ENCODE results near the gene CATSPER1. TPM values are rescaled to one million over a fixed set of nuclear protein-coding genes. Genes with fewer than 3 reads are reported as not detected.

Gene CATSPER1
- total and polyA plus RNA-seq, 2 of the 8 experiments (the other 6 are each of a cell fraction or from before 2014, with no cell fraction given), result not detected

GRCh38 chr11:66070604-66071380 lies 44.5 kb upstream of the CATSPER1 start:
- POLR2A ChIA-PET (ENCODE audit: partially characterized antibody), result interaction anchor here (0.9 to 9.7 kb wide), 10 partner anchors 8 to 211 kb away, joined by 3 to 150 read pairs (median 4); partner anchors contain the start of genes GAL3ST3 and SF3B2

More at GRCh38 chr11:66070604-66071380, 44.5 kb upstream of the CATSPER1 start:
- H3K4me3 ChIP-seq (ENCODE audit: extremely low read depth in 1 of 4, insufficient read depth in 2 of 4, low read depth in 3 of 4, low read length in 4 of 4), result peak overlapping the region; percentile 43 to 90 (median 63)
- no peak overlapping the region for H3K23ac ChIP-seq (ENCODE audit: insufficient read length)
- H3K14ac ChIP-seq (ENCODE audit: insufficient read length), result no peak overlapping the region
- no peak overlapping the region for H2BK120ac ChIP-seq (replicated peaks; ENCODE audit: low read depth, low read length)
- no peak overlapping the region for H4K91ac ChIP-seq (replicated peaks; ENCODE audit: insufficient read length, low read length)
- no peak overlapping the region for H2AK5ac ChIP-seq (ENCODE audit: low read depth, low read length)
- no peak overlapping the region for H2BK5ac ChIP-seq (ENCODE audit: low read depth, low read length)
- peak overlapping the region; percentile 13 for H4K5ac ChIP-seq (ENCODE audit: insufficient read length, low read depth, low read length)
- H3K27ac ChIP-seq (ENCODE audit: low read depth, low read length), result no peak overlapping the region
- no peak overlapping the region for H2BK12ac ChIP-seq (ENCODE audit: low read depth, low read length)
- H3K4me2 ChIP-seq (ENCODE audit: insufficient read depth in 1 of 2, low read depth in 2 of 2, low read length in 2 of 2), result peak overlapping the region; percentile 75 to 85
- H3K18ac ChIP-seq (ENCODE audit: extremely low read depth, low read length), result peak overlapping the region; percentile 60; the same call in 1 of the 2 replicates
- peak overlapping the region; percentile 71 for H4K8ac ChIP-seq (ENCODE audit: extremely low read depth, insufficient read depth, low read length)
- H2BK15ac ChIP-seq (ENCODE audit: low read length), result no peak overlapping the region
- H2BK20ac ChIP-seq (ENCODE audit: low read length), result no peak overlapping the region
- no peaks in the 10 kb centered on the region for H3K27me3 ChIP-seq (replicated peaks in 1 of 4; ENCODE audit: control insufficient read depth in 3 of 4, extremely low read depth in 1 of 4, insufficient read depth in 3 of 4, low read length in 3 of 4)
- H4K20me1 ChIP-seq (replicated peaks in 1 of 2; ENCODE audit: control insufficient read depth in 1 of 2, insufficient read depth in 2 of 2, low read length in 2 of 2), result peaks cover 2 to 17% of the 10 kb centered on the region in 2 experiments
- H2AFZ ChIP-seq (ENCODE audit: low read length), result no peak overlapping the region
- H3K79me2 ChIP-seq (ENCODE audit: control insufficient read depth in 1 of 2, insufficient read depth in 2 of 2, low read length in 2 of 2), result peaks cover 0 to 13% of the 10 kb centered on the region in 2 experiments; a peak in 2 of 4 replicates
- H3K36me3 ChIP-seq (ENCODE audit: control insufficient read depth in 2 of 4, insufficient read depth in 4 of 4, low read length in 3 of 4), result peaks cover 6 to 29% (median 23%) of the 10 kb centered on the region in 4 experiments
- CTCF ChIA-PET (ENCODE audit: partially characterized antibody), result interaction anchor here (1.0 to 6.8 kb wide), 5 partner anchors 19 to 64 kb away, joined by 3 to 73 read pairs (median 4); partner anchors contain the start of gene SF3B2
- no peaks in the 10 kb centered on the region; the same call in 1 of the 2 replicates for H3K79me1 ChIP-seq (ENCODE audit: low read depth, low read length)
- TF ChIP-seq CHD1 (IDR thresholded peaks at IDR 0.05; ENCODE audit: low read depth, low read length), result no peak
- TF ChIP-seq TAF7 (optimal IDR thresholded peaks at IDR 0.05; ENCODE audit: borderline replicate concordance, low read depth, low read length), result no peak
- no peak for TF ChIP-seq KDM1A (IDR thresholded peaks at IDR 0.05; ENCODE audit: borderline replicate concordance, low read length)
- no peak for TF ChIP-seq MAFK (IDR thresholded peaks at IDR 0.05; ENCODE audit: low read depth, low read length)
- peak; percentile 87 for TF ChIP-seq KDM4A (IDR thresholded peaks at IDR 0.05; ENCODE audit: low read depth, low read length, severe bottlenecking)
- peak; percentile 16; the same call in 1 of the 2 replicates for TF ChIP-seq PHF8 (conservative IDR thresholded peaks at IDR 0.05; ENCODE audit: low read depth, low read length)
- TF ChIP-seq HDAC6 (IDR thresholded peaks at IDR 0.05; ENCODE audit: low read depth, low read length), result no peak
- TF ChIP-seq ASH2L (IDR thresholded peaks at IDR 0.05; ENCODE audit: low read length), result peak; percentile 21
- TF ChIP-seq BRCA1 (IDR thresholded peaks at IDR 0.05; ENCODE audit: low read depth, low read length), result no peak
- H3K4ac ChIP-seq (replicated peaks; ENCODE audit: insufficient read length, low read depth, low read length), result no peak overlapping the region
- FAIRE-seq, result no peak
- 13% methylated on average over 24 of the region's 60 CpGs; no CpG with 5 or more reads in 1 of the 2 experiments for WGBS, 2 experiments (ENCODE audit: extremely low coverage in 1 of 2, insufficient coverage in 1 of 2, insufficient read length in 1 of 2, insufficient replicate concordance in 2 of 2, low coverage in 1 of 2, low lambda C conversion rate in 2 of 2, missing lambda C conversion rate in 1 of 2)
- peak overlapping the region; percentile 44 to 85 (median 53); a peak in 6 of 7 replicates for H3K9ac ChIP-seq (replicated peaks in 1 of 4; ENCODE audit: extremely low read depth in 1 of 4, low read depth in 3 of 4, low read length in 3 of 4)
- peaks cover 5 to 13% (median 8%) of the 10 kb centered on the region in 4 experiments; a peak in 6 of 7 replicates for H3K4me1 ChIP-seq (replicated peaks in 1 of 4; ENCODE audit: control insufficient read depth in 3 of 4, insufficient read depth in 4 of 4, low read length in 3 of 4)
- no peak overlapping the region for H3K56ac ChIP-seq (replicated peaks; ENCODE audit: insufficient read length, low read depth, low read length)
- H3K9me3 ChIP-seq (ENCODE audit: insufficient read depth in 2 of 2, low read depth in 1 of 2, low read length in 1 of 2), result no peaks in the 10 kb centered on the region
- peak in 1 of 2 experiments; percentile 71 for DNase-seq (ENCODE audit: low read depth in 1 of 2, low spot score in 2 of 2)
- H3K23me2 ChIP-seq (ENCODE audit: low read depth, low read length), result no peaks in the 10 kb centered on the region; the same call in 1 of the 2 replicates
